ENCODE data around the gene ASB4.
"Not testable (repeated sequence)": the region's sequence is repeated elsewhere in the genome, so short reads cannot be mapped to it uniquely, and the experiment has no call there.

The ASB4 gene

GRCh38 chr7:95527776-95528250 lies 42.1 kb downstream of the ASB4 start:
- no peak for DNase-seq

GRCh38 chr7:95529701-95530100 lies 44.0 kb downstream of the ASB4 start:
- DNase-seq, result no peak

GRCh38 chr7:95530881-95531280 lies 45.1 kb downstream of the ASB4 start:
- DNase-seq, result no peak

GRCh38 chr7:95531605-95532219 lies 46.0 kb downstream of the ASB4 start:
- no peak for DNase-seq

- no peak for DNase-seq
Observed at GRCh38 chr7:95534796-95535195, 49.1 kb downstream of the ASB4 start.

GRCh38 chr7:95535662-95536061 lies 49.9 kb downstream of the ASB4 start:
- DNase-seq, result no peak

GRCh38 chr7:95536656-95537311 lies 51.0 kb downstream of the ASB4 start:
- DNase-seq, result no peak

- DNase-seq, result no peak
Observed at GRCh38 chr7:95537468-95537867, 51.7 kb downstream of the ASB4 start.

GRCh38 chr7:95539426-95539825 lies 53.7 kb downstream of the ASB4 start:
- no peak for DNase-seq

- DNase-seq, result no peak
Observed at GRCh38 chr7:95540366-95540765, 54.6 kb downstream of the ASB4 start.

- no peak for DNase-seq
Observed at GRCh38 chr7:95543312-95543711, 57.6 kb downstream of the ASB4 start.

GRCh38 chr7:95544171-95544570 lies 58.4 kb downstream of the ASB4 start:
- DNase-seq, result no peak

GRCh38 chr7:95545007-95545615 lies 59.4 kb downstream of the ASB4 start:
- DNase-seq, result no peak

GRCh38 chr7:95545673-95546072 lies 59.9 kb downstream of the ASB4 start:
- DNase-seq, result no peak

- no peak for DNase-seq
Observed at GRCh38 chr7:95546647-95547046, 60.9 kb downstream of the ASB4 start.

- DNase-seq, result no peak
Observed at GRCh38 chr7:95547361-95548348, 61.9 kb downstream of the ASB4 start.

GRCh38 chr7:95549818-95550529 lies 64.2 kb downstream of the ASB4 start:
- DNase-seq, result no peak

GRCh38 chr7:95550546-95550945 lies 64.8 kb downstream of the ASB4 start:
- no peak for DNase-seq

- DNase-seq, result not testable (repeated sequence)
Observed at GRCh38 chr7:95552010-95552926, 66.5 kb downstream of the ASB4 start.

- no peak for DNase-seq
Observed at GRCh38 chr7:95553939-95554338, 68.2 kb downstream of the ASB4 start.

GRCh38 chr7:95556777-95557176 lies 71.0 kb downstream of the ASB4 start:
- no peak for DNase-seq

All from activated CD4-positive, alpha-beta T cell treated with anti-CD3 and anti-CD28 coated beads for 48 hours (primary cell).